HG03354 (cell line): Measurements from ENCODE around the gene FN3KRP.

Source experiments
- ATAC-seq: cut with Tn5 transposase; IDR thresholded peaks from one replicate; pipeline ENCODE4 v1.9.1; 2021; ENCODE audit warnings: mild to moderate bottlenecking; ENCODE audit not compliant: unreplicated experiment, poor library complexity, severe bottlenecking

Gene FN3KRP

DNA sequence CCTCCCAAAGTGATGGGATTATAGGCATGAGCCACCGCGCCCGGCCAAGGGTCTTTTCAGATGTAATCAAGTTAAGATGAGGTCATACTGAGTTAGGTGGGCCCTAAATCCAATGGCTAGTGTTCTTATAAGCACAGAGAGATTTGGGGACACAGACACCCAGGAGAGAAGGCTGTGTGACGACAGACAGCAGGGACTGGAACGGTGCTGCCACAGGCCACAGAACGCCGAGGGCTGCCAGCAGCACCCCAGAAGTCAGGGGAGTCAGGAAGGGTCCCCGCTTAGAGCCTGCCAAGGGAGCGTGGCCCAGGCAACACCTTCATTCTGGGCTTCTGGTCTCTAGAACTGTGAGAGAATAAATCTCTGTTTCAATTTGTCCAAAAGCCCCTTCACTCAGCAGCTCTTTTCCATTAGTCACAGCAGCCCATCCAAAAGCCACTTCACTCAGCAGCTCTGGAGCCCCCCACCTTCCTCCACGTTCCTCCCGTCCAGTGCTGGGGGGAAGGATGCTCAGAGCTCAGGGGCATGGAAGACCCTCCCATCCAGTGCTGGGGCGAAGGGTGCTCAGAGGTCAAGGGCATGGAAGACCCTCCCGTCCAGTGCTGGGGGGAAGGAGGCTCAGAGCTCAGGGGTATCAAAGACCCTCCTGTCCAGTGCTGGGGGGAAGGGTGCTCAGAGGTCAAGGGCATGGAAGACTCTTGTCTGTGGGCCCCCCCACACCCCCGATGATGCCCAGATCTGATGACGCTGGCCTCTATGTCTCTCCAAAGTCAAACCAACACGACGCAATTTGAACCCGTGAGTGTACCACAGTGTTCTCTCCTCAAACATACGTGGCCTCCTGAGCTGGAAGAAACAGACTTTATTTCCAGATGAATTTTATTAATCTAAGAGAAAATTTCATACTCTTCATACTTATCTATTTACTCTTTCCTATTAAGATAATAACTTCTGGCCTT lies 29.9 kb upstream of the FN3KRP start:
- ATAC-seq: no peak

DNA sequence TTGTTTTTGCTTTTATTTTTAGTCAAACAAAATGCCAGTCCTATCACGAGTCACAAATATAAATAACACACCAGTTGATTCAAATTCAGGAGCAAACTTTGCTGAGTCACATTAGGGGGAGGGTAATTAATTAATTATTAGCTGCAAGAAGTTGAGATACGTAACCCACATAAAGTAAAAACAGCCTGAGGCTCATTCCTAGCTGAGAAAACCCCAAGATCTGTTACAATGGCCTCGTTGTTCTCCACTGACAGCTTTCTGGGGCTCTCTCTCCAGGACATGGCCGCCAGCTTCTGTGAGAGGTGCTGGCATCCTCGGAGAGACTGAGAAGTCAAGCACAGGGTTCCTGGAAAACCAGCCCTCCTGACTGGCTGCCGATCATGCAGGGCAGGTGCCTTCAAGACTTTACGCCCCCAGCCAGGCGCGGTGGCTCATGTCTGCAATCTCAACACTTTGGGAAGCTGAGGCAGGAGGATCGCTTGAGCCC lies 29.1 kb upstream of the FN3KRP start:
- no peak for ATAC-seq

DNA sequence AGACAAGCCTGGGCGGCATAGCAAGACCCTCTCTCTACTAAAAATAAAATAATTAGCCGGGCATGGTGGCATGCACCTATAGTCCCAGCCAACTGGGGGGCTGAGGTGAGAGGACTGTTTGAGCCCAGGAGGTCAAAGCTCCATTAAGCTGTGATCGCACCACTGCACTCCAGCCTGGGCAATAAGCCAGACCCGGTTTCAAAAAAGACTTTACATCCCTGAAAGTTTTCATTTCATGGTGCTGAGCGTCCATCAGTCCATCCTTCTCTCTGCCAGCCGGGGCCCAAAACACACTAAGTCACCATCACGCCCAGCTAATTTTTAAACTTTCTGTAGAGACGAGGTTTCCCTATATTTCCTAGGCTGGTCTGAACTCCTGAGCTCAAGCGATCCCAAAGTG lies 28.6 kb upstream of the FN3KRP start:
- no peak for ATAC-seq

DNA sequence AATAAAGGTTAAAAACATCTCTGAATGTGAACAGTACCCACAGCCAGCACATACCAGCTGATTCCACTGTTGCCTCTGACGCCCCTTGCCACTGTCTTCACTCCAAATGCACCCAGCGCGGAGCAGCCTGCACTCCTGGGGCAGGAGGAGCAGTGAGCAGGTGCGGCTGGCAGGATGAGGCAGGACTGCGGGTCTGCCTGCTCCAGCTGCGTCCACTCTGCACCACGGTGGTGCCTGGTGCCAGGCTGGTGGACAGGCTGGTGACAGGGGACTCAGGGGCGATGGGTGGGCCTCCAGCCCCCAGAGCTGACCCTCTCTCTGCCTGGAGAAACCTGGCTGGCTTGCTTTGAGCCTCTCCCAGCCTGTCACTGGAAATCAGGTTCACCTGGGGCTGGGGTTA lies 27.4 kb upstream of the FN3KRP start:
- no peak for ATAC-seq

DNA sequence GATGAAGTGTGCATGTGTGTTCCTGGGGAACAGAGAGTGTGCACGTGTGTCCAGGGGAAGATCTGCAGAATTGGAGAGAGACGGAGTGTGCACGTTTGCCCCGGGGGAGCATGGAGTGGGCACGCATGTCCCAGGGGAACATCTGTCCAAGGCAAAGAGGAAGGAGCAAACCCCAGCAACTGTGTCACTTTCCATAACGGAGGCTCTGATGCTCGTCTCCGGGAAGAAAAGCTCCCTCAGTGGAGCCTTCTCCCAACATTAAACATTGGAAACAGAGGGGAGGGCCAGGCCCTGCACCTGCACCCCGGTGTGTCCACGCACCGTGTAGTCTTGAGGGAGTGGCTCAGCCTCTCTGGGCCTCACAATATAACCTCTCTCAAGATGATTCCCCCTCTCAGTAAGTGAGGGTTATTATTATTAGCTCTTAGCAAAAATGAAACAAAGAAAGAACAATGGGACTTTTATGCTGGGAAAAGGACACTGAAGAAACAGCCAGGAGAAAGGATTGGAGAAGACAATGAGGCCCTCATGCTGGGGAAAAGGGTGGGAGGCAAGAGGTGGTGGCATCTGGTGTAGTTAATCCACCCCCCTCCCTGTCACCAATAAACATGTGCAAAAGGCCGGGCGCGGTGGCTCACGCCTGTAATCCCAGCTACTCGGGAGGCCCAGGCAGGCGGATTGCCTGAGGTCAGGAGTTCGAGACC lies 25.6 kb upstream of the FN3KRP start:
- no peak for ATAC-seq

DNA sequence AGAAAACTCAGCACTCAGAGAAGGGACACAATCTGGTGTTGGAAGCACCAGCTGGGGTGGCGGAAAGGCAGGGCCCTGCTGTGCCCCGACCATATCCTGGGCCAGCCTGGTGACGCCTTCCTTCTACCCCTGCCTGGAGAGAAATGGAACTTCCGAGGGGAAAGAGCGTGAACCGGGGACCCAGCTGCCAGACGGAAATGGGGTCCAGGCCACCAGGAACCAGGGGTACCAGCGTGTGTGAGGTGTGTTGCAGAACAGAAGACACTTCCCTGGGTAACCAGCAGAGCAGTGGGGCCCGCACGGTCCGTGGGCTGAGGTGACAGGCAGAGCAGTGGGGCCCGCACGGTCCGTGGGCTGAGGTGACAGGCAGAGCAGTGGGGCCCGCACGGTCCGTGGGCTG lies 24.8 kb upstream of the FN3KRP start:
- ATAC-seq: no peak

DNA sequence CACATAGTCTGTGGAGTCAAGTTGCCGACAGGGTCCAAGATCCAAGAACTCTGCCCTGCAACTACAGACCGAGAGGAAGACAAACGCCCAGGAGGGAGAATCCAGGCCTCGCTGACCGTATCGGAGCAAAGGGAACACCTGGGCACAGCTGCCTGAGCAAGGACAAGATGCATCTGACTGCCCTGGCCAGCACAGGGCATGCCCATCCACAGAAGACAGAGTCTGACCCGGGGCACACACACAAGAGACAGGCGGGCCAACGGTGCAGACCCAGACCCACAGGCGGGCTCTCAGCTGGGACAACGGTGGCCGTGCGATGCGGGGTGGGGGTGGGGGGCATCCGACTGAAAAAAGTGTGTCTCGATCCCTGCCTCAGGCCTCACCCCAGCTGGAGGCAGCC lies 24.2 kb upstream of the FN3KRP start:
- no peak for ATAC-seq

DNA sequence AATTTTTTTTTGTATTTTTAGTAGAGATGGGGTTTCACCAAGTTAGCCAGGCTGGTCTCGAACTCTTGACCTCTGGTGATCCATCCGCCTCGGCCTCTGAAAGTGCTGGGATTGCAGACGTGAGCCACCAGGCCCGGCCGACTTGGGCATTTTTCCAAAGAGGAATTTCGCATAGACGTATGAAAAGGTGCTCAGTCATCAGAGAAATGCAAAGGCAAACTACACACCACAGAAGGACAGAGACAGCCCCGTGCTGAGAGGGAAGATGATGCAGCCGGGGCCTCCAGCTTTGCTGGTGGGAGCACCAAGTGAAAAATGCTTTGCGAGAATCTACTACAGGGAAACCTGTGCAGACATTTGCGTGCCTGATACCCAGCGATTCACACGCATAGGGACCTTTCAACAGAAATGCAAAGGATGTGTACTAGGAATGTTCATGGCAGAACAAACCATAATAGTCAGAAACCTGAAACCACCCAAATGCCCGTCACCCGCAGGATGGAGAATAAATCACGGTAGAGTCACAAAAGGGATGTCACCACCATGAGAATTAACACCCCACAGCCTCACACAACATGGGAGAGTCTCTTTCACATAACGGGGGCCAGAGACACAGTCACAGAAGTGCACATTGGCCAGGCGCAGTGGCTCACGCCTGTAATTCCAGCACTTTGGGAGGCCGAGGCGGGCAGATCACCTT lies 23.2 kb upstream of the FN3KRP start:
- no peak for ATAC-seq

DNA sequence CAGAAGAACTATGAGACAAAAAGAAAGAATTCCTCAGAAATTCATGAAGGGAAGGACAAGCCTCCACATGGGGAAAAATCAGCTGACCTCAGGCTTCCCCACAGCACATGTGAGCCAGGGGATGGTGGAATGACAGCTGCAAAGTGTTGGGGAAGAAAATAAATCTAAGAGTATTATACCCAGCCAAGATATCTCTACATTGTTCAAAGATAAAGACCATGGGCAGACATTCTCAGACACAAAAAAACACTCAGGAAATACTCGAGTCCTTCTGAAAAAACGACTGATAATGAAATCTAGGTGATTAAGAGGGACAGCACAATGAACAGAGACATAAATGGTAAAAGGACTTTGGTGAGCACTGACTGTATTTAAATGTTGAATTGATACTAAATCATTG lies 21.9 kb upstream of the FN3KRP start:
- ATAC-seq: no peak

DNA sequence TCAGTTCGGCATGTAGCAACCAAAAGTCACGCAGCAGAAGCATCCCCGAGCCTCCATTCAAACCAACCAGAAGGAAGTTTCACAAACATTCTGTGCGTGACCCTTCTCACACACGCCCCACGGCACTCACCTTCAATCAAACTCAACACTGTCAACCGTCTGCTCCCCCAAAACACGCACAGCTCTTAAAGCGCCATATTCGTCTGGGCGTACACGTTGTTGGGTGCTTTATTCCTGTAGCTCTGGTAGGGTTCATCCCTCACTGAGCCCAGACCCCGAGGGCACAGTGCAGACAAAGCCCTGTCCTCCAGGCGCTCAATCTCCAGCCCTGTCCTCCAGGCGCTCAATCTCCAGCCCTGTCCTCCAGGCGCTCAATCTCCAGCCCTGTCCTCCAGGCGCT lies 20.2 kb upstream of the FN3KRP start:
- no peak for ATAC-seq

DNA sequence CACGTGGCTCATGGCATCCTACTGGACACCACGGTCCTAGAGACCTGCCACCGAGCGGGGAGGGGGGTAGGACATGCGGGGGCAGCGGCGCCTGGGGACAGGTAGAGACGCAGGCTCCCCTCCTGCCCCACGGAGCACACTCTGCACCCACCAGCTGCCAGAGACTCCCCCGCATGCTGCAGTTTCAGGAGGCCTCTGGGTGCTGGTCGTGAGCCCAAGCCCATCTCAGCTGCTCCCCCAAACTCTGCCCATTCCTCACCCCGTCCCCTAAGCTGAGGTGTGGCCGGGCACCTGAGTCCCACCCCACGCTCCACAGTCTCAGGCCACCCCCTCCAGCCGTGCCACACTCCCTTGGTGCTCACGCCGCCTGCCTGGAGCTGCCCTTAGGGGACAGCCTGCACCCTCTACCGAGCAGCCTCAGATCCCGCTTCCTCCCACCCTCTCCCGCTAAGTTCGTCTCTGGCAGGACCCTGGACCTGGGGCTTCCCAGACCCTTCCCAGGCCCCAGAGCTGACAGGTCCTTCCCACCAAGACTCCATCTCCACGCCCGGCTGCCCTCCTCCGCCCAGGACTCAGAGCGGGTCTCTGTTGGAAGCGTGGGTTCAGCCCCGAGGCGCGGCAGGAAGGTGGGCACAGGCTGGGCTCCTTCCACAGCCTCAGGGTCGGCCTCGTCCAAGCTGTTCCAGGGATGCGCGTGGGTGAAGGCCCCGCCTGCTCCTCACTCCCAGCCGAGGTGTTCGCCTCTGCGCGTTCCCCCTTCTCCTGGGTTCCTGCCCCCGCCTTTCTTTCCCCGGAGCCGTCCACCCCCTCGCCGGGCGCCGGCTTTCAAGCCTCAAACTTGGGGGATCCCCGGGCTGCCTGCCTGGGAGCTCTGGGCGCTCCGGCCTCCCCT lies 19.3 kb upstream of the FN3KRP start:
- no peak for ATAC-seq

DNA sequence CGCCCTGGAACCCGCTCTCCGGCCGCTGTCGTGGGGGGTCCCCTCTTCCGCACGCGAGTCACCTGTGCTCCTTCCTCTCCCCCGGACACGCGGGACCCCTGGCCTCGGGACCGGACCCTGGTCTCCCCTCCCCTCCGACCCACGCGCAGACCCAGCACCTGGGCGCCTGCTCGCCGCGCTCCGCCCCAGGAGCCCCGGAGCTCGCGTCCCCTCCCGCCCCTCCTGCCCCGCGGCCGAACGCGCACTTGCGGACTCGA lies 18.8 kb upstream of the FN3KRP start:
- ATAC-seq: no peak

DNA sequence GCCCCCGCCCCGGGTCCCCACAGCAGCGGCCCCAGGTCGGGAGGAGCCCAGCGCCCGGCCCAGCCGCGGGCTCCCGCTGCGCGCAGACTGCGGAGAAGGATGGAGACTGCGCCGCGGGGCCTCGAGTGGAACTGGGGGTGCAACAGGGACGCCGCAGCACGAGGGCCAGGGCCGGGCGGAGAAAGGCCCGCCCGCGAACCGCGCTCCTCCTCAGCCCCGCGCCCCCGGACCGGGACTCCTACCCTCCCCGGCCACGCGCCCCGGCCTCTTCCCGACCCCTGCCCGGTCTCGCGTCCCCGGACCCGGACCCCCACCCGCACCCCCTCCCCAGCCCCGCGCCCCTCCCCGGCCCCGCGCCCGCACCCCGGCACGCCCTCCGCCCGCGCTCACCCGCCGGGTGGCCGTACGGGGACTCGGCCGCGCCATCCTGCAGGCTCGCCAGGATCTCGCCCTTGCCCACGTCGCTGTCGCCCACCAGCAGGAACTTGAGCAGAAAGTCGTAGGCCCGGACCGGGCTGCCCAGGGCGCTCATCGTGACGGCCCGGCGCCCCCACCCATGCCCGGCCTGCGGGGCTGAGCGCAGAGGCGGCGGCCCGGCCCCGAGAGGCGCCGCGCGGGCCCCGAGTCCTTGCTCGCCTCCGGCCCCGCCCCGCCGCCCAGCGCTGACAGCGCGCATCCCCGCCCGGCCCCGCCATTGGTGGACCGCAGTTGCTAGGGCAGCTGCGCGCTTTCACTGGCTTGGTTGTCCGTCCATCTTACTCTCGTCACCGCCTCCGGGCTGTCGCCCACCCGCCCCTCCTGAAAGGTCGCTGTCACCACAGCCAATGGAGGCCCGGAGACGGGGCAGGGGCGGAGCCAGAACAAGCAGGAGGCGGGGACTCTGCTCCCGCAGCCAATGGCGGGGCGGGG lies 18.2 kb upstream of the FN3KRP start, which contains the start of gene RAB40B:
Gene RAB40B (minus strand): TSS at position 634 of the 909 bp plus-strand sequence. CDS start 102 bp downstream, at position 532.
- peak; percentile 97 for ATAC-seq

DNA sequence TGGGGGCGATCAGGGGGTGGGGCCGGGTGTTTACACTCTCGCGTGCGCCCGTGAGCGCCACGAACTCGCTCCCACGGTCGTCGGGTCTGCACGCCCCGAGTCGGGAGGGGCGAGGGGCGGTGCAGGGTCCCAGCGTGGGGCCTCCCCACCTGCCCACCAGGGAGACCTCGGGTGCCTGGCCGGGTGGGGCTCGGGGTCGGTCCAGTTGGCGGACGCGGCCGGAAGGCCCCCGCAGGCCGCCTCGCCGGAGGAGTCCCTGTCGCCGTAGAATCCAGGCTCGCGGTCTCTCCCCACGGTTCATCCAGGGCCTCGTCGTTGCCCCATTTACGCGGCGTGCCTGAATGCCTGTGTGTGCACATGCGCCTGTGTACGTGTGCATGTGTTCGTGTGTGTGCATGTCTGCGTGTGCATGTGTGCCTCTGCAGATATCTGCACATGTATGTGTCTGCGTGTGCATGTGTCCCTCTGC lies 17.5 kb upstream of the FN3KRP start:
- no peak for ATAC-seq

DNA sequence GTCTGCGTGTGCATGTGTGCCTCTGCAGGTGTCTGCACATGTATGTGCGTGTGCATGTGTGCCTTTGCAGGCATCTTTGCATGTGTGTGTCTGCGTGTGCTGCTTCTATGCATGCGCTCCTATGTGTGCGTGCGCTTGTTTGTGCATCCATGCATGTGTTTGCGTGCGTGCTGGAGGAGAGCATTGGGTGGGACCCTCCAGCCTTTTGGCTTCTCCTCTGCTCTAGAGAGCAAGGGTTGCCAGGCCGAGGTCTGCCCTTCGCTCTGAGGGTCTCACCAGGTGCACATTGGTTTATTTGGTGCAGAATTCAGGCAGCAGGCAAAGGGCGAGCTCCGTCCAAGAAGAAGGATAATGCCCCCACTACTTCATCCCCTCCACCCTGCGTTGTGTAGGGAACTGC lies 17.0 kb upstream of the FN3KRP start:
- ATAC-seq: no peak

DNA sequence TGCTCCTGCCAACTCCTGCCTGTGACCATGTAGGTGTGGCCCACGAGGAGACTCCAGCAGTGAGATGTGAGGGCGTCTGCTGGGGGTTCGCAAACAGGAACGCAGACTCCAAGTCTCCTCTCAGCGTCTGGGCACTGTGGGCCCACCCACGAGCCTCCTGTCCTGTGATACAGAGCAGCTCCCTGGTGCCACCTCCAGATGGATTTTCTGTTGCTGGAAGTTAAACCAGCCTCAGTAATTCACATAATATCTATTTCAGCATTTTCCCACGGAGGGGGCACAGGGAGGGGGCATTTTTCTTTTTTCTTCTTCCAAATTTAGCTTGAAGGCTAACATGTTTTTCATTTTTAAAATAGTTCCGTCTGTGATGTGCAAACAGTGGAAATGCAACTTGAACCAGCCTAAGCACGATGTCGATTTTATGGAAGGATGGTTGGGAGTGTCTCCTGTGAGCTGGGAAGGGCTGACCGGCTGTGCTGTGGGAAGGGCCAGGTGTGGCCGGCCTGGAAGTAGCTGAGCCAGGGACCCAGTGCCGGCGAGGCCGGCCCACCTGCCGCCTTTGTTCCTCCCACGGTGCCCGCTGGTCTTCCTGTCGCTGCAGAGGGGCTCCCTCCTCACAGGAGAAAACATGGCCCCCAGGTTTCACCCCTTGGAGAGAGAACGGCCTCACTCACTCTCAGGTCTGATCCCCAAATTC lies 14.1 kb upstream of the FN3KRP start:
- ATAC-seq: no peak

DNA sequence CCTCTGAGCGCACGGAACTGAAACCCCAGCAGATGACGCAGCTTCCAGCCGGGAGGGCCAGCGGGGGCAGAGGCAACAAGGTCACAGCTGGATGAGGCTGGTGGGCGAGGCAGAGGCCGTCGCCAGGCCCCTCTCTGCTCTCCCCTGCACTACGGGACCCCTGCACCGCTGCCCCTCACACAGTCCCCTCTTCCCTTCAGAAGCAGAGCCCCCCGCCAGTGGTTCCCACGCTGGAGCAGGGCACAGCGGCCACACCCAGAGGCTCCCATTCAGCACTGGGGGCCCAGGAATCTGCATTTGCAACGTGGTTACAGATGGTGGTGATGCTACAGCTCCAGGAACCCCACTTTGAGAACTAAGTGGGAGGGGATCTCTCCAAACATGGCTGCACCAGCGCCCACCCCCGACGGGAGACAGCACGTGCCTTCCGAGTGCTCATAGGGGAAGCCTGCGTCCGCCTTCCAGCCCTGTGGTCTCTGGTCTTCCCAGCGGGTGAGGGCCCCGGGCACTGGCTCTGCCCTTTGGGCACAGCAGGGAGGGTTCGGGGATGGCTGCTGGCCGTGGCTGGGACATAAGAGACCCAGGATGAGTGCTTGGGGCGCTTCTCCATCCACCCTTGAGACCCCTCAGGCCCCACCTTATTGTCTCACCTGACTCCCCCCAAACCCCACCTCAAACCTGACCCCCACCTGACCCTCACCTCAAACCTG lies 13.3 kb upstream of the FN3KRP start:
- no peak for ATAC-seq
